ENCODE data around the gene RREB1. TPM values are rescaled to one million over a fixed set of nuclear protein-coding genes. Genes with fewer than 3 reads are reported as not detected.

The RREB1 gene
- total RNA-seq, 4 donors from 2014 or later = 17.7 to 36.6 (median 28.8) TPM

- no peak for DNase-seq (ENCODE audit: extremely low spot score)
- TF ChIP-seq POLR2AphosphoS5 (IDR thresholded peaks at IDR 0.05) = no peak
- TF ChIP-seq POLR2A (IDR thresholded peaks at IDR 0.05; ENCODE audit: low read depth) = no peak
- TF ChIP-seq EP300 (IDR thresholded peaks at IDR 0.05) = no peak
- no peak for TF ChIP-seq CTCF (IDR thresholded peaks at IDR 0.05)
- no peaks in the 10 kb centered on the region for H3K27me3 ChIP-seq
- intact Hi-C loops (cut with DNase I) = no loop called here
- no peak overlapping the region for H3K27ac ChIP-seq (replicated peaks in 1 of 4)
- WGBS = 85% methylated on average over 7 of the region's 7 CpGs
- no peak overlapping the region for H3K4me3 ChIP-seq
- peaks cover 0 to 8% (median 0%) of the 10 kb centered on the region in 4 donors for H3K36me3 ChIP-seq
- peaks cover 24 to 71% (median 53%) of the 10 kb centered on the region in 4 donors for H3K4me1 ChIP-seq
- no peaks in the 10 kb centered on the region for H3K9me3 ChIP-seq
These were observed 14.0 kb downstream of the RREB1 start for GRCh38 chr6:7121700-7122241.

- H3K4me1 ChIP-seq = peaks cover 27 to 74% (median 50%) of the 10 kb centered on the region in 4 donors
- no peak overlapping the region for H3K27ac ChIP-seq (replicated peaks in 1 of 4)
- peaks cover 0 to 8% (median 0%) of the 10 kb centered on the region in 4 donors for H3K36me3 ChIP-seq
- 95% methylated on average over 3 of the region's 3 CpGs for WGBS
- no peaks in the 10 kb centered on the region for H3K27me3 ChIP-seq
- H3K9me3 ChIP-seq = no peaks in the 10 kb centered on the region
- intact Hi-C loops (cut with DNase I) = no loop called here
- TF ChIP-seq POLR2A (IDR thresholded peaks at IDR 0.05; ENCODE audit: low read depth) = no peak
- TF ChIP-seq POLR2AphosphoS5 (IDR thresholded peaks at IDR 0.05) = no peak
- TF ChIP-seq CTCF (IDR thresholded peaks at IDR 0.05) = no peak
- TF ChIP-seq EP300 (IDR thresholded peaks at IDR 0.05) = no peak
- H3K4me3 ChIP-seq = no peak overlapping the region
- DNase-seq (ENCODE audit: extremely low spot score) = no peak
These were observed 14.9 kb downstream of the RREB1 start for GRCh38 chr6:7122684-7123083.

GRCh38 chr6:7124114-7124513 lies 16.4 kb downstream of the RREB1 start:
- Histone ChIP-seq H3K9me3 (no peaks in the 10 kb centered on the region), H3K4me1 (peaks cover 31 to 68% (median 54%) of the 10 kb centered on the region in 4 donors), H3K4me3 (no peak overlapping the region), H3K36me3 (peaks cover 0 to 8% (median 0%) of the 10 kb centered on the region in 4 donors), H3K27ac (replicated peaks in 1 of 4) (no peak overlapping the region), H3K27me3 (no peaks in the 10 kb centered on the region)
- intact Hi-C loops (cut with DNase I) = no loop called here
- WGBS = 85% methylated on average over 4 of the region's 4 CpGs
- no peak for DNase-seq (ENCODE audit: extremely low spot score)
- TF ChIP-seq POLR2AphosphoS5 (IDR thresholded peaks at IDR 0.05) (no peak), CTCF (IDR thresholded peaks at IDR 0.05) (no peak), EP300 (IDR thresholded peaks at IDR 0.05) (no peak), POLR2A (IDR thresholded peaks at IDR 0.05; ENCODE audit: low read depth) (no peak)

- WGBS = 40% methylated on average over 2 of the region's 2 CpGs
- TF ChIP-seq CTCF (IDR thresholded peaks at IDR 0.05) = no peak
- TF ChIP-seq EP300 (IDR thresholded peaks at IDR 0.05) = no peak
- TF ChIP-seq POLR2A (IDR thresholded peaks at IDR 0.05; ENCODE audit: low read depth) = no peak
- TF ChIP-seq POLR2AphosphoS5 (IDR thresholded peaks at IDR 0.05) = no peak
- intact Hi-C loops (cut with DNase I) = no loop called here
- no peak for DNase-seq (ENCODE audit: extremely low spot score)
- peaks cover 35 to 68% (median 54%) of the 10 kb centered on the region in 4 donors for H3K4me1 ChIP-seq
- H3K9me3 ChIP-seq = no peaks in the 10 kb centered on the region
- H3K4me3 ChIP-seq = no peak overlapping the region
- no peaks in the 10 kb centered on the region for H3K27me3 ChIP-seq
- H3K36me3 ChIP-seq = peaks cover 0 to 8% (median 0%) of the 10 kb centered on the region in 4 donors
- no peak overlapping the region for H3K27ac ChIP-seq (replicated peaks in 1 of 4)
These were observed 16.9 kb downstream of the RREB1 start for GRCh38 chr6:7124636-7125035.

GRCh38 chr6:7125290-7125689 lies 17.5 kb downstream of the RREB1 start:
- H3K4me1 ChIP-seq = peaks cover 42 to 68% (median 54%) of the 10 kb centered on the region in 4 donors

More at GRCh38 chr6:7125290-7125689, 17.5 kb downstream of the RREB1 start:
- TF ChIP-seq POLR2AphosphoS5 (IDR thresholded peaks at IDR 0.05) = no peak
- TF ChIP-seq POLR2A (IDR thresholded peaks at IDR 0.05; ENCODE audit: low read depth) = no peak
- no peak for TF ChIP-seq EP300 (IDR thresholded peaks at IDR 0.05)
- TF ChIP-seq CTCF (IDR thresholded peaks at IDR 0.05) = no peak
- H3K27me3 ChIP-seq = no peaks in the 10 kb centered on the region
- no peak overlapping the region for H3K27ac ChIP-seq (replicated peaks in 1 of 4)
- no peaks in the 10 kb centered on the region for H3K9me3 ChIP-seq
- peaks cover 0 to 8% (median 0%) of the 10 kb centered on the region in 4 donors for H3K36me3 ChIP-seq
- 100% methylated on average over 1 of the region's 1 CpG for WGBS
- intact Hi-C loops (cut with DNase I) = no loop called here
- DNase-seq (ENCODE audit: extremely low spot score) = no peak
- no peak overlapping the region for H3K4me3 ChIP-seq
